GM21381 (cell line): ENCODE data around the gene PPM1H.

Source experiments
- ATAC-seq: cut with Tn5 transposase; IDR thresholded peaks from one replicate; pipeline ENCODE4 v1.9.1; 2021; ENCODE audit warnings: mild to moderate bottlenecking, moderate library complexity; ENCODE audit not compliant: unreplicated experiment

The PPM1H gene

DNA sequence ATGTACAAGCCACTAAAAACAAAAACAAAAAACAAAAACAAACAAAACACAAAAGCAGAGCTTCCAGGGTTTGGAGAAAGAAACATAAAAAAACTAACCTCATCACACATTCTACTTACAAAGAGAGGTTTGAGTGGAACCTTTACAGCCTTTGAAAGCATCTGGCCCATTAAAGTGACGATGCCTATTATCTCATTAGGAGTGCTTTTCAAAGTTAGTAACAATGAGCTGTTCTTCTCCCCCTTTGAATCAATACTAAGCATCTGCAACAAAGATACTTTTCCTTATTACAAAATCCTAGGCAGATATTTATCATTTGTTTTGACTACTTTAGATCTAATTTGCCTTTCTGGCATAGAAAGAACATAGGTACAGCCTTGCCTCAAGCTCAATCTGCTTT, 217.3 kb downstream of the PPM1H start:
- no peak for ATAC-seq

DNA sequence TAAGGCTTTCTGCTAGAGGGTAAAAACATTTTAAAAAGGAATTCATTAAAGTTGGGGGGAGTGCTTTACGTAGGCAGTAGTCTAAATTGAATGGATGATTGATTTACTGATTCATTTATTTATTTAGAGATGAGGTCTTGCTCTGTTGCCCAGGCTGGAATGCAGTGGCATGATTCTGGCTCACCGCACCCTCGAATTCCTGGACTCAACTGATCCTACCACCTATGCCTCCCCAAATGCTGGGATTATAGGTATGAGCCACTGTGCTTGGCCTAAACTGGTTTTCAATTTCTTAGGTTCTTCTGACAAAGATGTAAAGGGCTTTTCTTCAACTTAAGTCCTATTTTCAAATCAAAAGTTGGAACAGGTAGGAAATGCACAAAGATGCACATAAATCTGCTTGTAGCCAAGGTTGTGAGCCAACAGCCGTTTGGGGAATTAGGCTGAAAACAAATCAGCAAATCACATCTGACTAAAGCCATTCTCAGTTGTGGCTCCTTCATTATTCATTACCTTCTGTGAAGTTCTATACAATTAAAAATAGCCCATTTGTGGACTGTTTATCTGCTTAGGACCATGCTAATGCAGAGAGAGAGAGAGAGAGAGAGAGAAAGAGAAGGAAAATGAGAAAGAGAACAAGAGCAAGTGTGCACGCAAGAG, 218.0 kb downstream of the PPM1H start:
- no peak for ATAC-seq

DNA sequence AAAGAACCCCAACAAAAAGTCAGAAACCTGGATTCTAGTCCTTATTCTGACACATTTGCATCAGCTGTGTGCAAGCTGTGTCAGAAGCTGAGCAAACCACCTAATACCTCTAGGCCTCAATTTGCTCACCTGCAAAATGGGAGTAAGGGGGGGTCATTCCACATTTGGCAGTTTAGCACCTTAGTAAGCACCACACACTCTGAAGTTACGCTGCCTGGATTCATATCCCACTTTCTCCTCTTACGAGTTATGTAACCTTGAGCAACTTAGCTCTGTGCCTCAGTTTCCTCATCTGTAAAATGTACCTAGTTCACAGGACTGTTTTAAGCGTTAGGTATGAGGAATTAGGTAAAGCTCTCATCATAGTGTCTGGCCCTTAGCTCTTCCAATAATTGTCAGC, 218.9 kb downstream of the PPM1H start:
- no peak for ATAC-seq

DNA sequence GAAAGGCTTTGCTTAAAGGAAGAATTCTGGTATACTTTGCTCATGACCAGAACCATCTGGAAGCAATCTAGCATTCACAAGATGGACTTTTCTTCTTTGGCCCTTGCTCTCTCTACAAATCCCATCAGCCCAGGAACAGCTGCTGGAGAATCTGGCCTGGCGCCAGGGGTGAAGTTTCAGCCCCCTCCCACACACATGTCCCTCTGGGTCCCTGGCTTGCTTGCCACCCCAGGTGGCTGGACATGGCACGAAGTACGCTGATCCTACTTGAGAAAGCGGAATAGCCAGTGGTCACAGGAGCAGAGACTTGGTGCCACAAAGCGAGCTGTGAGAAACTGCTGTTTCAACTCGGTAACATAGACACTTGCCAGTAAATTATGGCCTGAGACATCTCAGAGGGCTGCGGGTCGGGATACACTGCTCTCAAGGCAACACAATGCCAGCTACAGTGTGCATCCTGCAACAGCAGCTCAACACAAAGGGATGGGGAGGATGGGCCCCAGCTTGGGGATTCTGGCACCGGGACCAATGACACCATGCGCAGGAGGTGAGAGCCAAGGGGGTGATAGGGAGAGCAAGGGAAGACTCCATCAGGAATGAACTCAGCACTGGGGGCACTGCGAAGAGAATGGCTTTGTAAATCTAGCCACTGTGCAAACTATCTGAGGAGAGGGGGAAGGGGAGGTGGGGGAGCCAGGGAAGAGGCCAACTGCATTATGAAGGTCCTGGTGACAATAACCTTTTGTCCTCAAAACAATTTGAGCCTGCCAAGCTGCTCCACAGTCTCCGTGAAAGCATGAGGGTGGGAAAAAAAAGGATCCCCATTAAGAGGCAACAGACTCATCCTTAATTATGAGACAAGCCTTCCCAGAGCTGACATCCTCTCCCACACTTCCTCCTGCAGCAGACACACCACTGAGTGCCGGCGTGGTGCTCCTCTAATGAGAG, 219.9 kb downstream of the PPM1H start:
- ATAC-seq: no peak

DNA sequence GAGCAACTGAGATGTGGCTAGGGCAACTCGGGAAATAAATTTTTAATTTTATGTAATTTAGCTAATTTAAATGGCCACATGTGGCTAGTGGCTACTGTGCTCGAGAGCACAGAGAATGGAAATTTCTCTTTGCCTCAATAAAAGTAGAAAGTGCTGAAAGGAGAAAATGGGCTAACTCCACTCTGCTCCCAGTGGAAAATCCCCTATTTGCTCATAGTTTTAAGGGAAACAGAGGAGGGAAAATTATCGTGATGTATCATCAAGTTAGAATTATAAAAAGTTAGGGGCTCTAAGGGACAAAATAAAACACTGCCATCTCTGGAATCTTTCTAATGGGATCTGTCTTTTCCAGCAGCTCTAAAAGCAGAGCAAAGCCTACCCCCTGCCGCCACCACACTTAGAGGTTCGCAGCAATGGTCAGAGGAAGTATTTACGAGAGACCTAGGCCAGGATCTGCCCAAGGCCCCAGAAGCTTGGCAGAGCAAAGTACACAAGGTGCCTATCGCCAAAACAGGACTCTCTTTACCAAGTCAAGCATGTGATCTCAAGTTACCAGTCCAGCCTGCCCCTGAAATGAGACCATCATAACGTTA, 220.7 kb downstream of the PPM1H start:
- no peak for ATAC-seq

- no peak for ATAC-seq
Measured at GRCh38 chr12:62713723-62714122, 221.2 kb downstream of the PPM1H start.

DNA sequence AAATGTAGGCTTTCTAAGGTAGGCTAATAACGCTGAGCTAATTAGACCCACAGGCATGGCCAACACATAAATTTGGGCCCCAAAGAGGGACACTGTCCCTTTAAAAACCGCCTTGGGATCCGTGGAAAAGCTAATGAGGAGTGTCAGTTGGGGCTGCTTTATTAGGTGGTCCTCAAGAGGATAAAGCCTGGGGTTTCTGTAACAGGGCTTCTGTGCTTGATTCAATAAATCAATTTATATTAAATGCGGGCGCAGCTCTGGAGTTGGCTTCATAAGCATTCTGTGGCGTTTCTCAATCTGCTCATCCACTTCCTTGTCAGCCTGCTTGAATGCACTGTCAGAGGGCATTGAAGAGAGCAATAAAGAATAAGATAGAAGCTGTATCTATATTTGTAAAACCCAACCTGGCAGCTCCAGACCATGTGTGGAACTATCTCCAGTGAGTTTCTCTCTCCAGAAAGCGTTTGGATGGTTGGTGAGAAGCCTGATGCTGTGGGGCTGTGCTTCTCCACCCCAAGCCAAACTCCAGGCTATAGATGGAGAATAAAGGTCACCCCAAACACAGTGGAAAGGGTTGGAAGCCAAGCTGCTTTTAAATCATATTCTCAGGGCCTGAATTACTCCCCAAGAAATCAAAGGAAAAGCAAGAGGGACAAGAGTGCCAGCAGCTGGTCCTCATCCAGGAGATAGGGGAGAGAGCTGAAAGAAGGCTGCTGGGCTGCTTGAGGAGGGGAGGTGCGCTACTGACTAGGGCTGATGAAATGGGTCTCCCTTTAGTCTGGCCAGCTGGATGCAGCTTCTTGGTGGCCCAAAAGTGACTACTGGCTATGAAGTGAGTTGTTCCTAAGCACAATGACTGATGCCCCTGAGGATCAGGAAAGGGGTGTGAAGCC, 222.0 kb downstream of the PPM1H start:
- no peak for ATAC-seq

GRCh38 chr12:62711631-62712241, 223.2 kb downstream of the PPM1H start:
- no peak for ATAC-seq

DNA sequence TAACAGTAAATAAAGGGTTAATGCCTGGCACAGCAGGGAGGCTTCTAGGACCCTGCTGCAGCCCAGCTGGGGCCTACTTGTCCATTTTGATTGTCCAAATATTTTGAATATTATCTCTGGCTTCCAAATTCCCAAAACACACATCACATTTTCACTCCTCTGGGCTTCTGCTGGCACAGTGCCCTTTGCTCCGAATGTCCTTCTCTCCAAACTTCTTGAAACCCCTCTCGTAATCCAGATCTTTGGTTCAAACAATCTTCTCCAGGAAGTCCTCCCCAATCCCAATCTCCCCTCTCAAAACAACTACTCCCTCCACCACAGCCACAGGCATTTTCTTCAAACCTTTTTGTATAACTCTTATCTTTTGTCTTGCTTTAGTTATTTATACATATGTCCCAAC, 225.6 kb downstream of the PPM1H start:
- ATAC-seq: no peak

- no peak for ATAC-seq
Measured at GRCh38 chr12:62707939-62708338, 227.0 kb downstream of the PPM1H start.

GRCh38 chr12:62705846-62706245, 229.1 kb downstream of the PPM1H start:
- no peak for ATAC-seq

DNA sequence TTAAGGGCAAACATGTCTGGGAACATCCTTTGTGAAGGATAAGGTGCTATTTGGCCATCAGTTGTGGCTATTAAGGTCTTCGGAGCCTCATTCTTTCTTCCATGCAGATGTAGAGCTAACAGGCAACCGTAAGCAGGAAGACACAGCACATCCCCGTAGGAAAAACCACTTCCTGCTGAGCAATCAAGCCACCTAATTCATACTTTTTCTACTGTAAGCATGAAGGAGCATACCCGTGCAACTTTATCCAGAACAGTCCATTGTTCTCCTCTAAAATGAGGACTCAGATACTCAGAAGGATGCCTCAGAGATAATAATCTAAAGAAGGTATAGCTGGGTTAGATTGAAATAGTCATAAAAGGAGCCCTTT, 232.0 kb downstream of the PPM1H start:
- no peak for ATAC-seq

GRCh38 chr12:62701492-62701891, 233.5 kb downstream of the PPM1H start:
- no peak for ATAC-seq

- no peak for ATAC-seq
Measured at GRCh38 chr12:62700091-62700880, 234.7 kb downstream of the PPM1H start.

DNA sequence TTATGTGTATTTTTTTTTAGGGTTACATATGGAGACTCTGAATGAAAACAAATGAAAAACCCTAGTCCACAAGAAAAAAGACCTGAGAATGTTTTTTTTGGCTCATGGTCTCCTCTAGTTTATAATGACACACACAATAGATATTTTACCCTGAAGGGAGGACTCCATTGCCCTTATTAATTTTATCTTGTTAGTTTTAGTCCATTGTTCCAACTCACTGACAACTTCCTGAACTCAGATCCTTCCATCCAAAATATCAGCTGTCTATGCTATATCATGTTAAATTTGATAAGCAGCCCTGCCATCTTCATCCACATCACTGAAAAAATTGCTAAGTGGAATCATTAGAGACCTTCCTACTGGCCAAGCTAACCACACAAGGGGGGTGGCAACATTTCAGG, 236.2 kb downstream of the PPM1H start:
- no peak for ATAC-seq

- no peak for ATAC-seq
Measured at GRCh38 chr12:62697893-62698292, 237.1 kb downstream of the PPM1H start.

- no peak for ATAC-seq
Measured at GRCh38 chr12:62695696-62696095, 239.3 kb downstream of the PPM1H start.

GRCh38 chr12:62694632-62695031, 240.3 kb downstream of the PPM1H start:
- peak; percentile 57 for ATAC-seq

- ATAC-seq: peak; percentile 21
Measured at GRCh38 chr12:62694116-62694515, 240.8 kb downstream of the PPM1H start.
